Choroid plexus epithelial cell (primary cell): ENCODE results near the gene GNAI2.

Experiments
- DNase-seq: peaks from one replicate; pipeline ENCODE4 v3.0.0-alpha.2; 2010; ENCODE audit warnings: low read depth
- H3K4me3 ChIP-seq: 2 replicates; pipeline ENCODE4 v1.5.1; 2011; ENCODE audit warnings: low read depth, mild to moderate bottlenecking, control low read depth, low read length, moderate library complexity
- CTCF ChIP-seq: conservative IDR thresholded peaks from 2 replicates; pipeline ENCODE4 v1.5.1; 2011; ENCODE audit warnings: low read depth, mild to moderate bottlenecking, control low read depth, inconsistent platforms, low read length, moderate library complexity

Gene GNAI2

DNA sequence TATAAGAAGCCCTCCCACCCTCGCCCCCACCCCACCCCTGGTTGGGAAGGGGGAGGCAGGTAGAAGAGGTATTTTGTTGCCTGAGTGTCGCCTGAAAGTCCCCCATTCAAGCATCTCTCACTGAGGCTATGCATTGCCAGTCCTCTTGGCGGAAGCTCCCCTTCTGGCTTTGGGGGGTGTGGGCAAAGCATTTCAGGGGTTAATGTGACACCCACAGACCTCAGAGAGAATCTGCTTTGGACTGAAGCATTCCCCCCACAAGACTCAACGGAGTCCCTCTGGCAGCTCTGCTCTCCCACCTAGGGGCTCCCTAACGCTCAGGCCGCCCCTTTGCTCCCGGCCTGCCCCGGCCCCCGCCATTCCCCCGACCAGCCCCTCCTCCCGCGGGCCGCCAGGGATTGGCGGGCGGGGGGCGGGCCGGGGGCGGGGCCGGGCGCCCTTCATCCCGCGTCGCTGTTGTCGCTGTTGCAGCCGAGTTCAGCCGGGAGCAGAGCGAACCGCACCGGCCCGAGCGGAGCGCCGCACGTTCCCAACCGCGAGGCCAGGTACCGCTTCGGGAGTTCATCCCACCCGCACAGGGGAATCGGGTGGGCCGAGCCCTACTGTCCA is 31.1 kb upstream of the GNAI2 start, which contains the start of gene SLC38A3:
TSS of gene SLC38A3 (plus strand) at position 468 of the 609 bp plus-strand sequence. CDS start 8,929 bp downstream, outside the sequence.
- DNase-seq = no peak
- H3K4me3 ChIP-seq = peak within 1 kb of the TSS; percentile 24
- no peak for TF ChIP-seq CTCF

- DNase-seq = peak; percentile 24
- H3K4me3 ChIP-seq = peak overlapping the region; percentile 24
- TF ChIP-seq CTCF = no peak
These were observed 30.4 kb upstream of the GNAI2 start for GRCh38 chr3:50205413-50206276.

DNA sequence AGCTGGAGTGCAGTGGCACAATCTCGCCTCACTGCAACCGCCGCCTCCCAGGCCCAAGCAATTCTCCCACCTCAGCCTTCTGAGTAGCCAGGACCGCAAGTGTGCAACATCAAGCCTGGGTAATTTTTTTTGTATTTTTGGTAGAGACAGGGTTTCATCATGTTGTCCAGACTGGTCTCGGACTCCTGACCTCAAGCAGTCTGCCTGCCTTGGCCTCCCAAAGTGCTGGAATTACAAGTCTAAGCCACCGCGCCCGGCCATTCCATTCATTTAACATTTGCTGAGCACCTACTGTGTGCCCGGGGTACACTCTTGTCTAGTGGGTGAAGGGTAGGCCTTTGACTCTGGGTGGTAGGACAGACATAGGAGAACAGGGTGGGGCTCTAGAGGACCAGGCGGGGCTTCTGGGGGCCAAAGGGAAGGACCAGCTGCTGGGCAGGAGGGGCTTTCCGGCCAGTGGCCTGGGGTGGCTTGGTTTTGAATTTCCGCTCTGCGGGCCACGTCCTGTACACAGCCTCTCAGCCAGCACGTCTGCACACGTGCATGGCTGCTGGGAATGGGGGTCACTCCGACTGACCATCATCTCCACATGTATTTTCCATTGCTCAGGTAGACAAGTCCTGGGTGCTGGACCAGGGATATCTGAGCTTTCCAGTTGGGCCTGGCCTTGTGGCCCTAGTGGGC is 28.5 kb upstream of the GNAI2 start:
- DNase-seq = no peak
- TF ChIP-seq CTCF = no peak
- no peak overlapping the region for H3K4me3 ChIP-seq

DNA sequence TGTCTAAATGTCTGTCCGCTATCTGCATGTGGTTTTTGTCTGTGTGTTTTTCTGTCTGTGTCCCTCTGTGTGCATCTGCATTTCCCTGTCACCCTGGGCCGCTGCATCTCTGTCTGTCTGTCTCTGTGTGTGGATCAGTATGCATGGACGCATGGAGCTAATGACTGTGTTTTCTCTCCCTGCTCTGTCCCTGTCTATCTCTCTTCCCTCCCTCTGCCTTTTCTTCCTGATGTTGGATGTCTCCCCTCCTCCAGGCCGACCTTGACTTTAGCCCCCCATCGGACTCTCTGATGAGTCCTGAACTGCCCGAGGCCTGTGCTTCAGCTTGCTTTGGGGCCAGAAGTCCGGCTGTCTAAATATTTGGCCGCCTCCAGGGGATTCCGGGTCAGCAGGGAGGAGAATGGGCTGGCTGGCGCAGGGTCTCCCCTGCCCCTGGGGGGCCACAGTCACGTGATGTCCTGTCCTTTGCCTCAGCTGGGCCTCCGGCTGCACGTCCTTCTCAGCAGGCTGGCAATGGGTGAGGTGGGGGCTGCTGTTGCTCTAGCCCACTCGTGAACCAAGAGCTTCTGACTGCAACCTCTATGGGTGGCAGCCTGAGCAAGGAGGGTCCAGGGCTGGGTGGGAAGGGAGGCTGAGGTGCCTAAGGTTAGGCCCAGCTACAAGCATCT is 27.2 kb upstream of the GNAI2 start:
- no peak for TF ChIP-seq CTCF
- no peak overlapping the region for H3K4me3 ChIP-seq
- no peak for DNase-seq

DNA sequence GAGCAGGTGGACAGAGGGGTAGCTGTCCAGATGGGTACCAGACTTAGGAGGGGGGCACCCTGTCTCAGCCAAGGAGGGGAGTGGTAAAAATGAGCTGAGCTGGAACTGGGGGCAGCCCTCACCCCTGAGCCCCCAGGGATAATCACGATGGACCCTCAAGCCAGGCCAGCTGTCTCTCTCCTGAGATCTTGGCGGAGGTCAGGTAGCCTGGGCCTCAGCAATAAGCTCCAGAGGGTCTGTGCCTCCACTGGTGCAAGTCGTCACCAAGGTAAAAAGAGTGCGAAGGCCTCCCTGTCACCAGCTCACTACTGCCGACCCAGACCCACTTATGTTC is 25.9 kb upstream of the GNAI2 start:
- H3K4me3 ChIP-seq = no peak overlapping the region
- no peak for DNase-seq

More for the DNA sequence above, 25.9 kb upstream of the GNAI2 start:
- TF ChIP-seq CTCF = no peak
